Activated CD8-positive, alpha-beta T cell treated with anti-CD3 and anti-CD28 coated beads for 36 hours (primary cell): Measurements from ENCODE around the gene KCNJ11. TPM values are rescaled to one million over a fixed set of nuclear protein-coding genes. Genes with fewer than 3 reads are reported as not detected.

Experiments used
- ATAC-seq: fragments of 200-7000 bp; cut with Tn5 transposase; one replicate; pipeline ENCODE4 v1.10.0; 2021; ENCODE audit warnings: mild to moderate bottlenecking, moderate library complexity
- CTCF ChIA-PET: fragments of 350-600 bp; sonication (Branson Sonifier 250); formaldehyde crosslinking; loops from one replicate; lab custom pipeline; 2021; ENCODE audit warnings: antibody characterized with exemption; lab: Charles Lee
- POLR2A ChIA-PET: fragments of 350-600 bp; sonication (Branson Sonifier 250); formaldehyde crosslinking; loops from one replicate; lab custom pipeline; 2021; ENCODE audit warnings: antibody characterized with exemption; lab: Charles Lee
- DNase-seq: peaks from one replicate; pipeline ENCODE4 v3.0.0-alpha.2; 2020
- H3K27ac Mint-ChIP-seq: one replicate; pipeline ENCODE4 v1.8.0; 2021; ENCODE audit warnings: mild to moderate bottlenecking, mixed read lengths
- H3K27me3 Mint-ChIP-seq: one replicate; pipeline ENCODE4 v1.8.0; 2021; ENCODE audit warnings: mixed read lengths
- H3K36me3 Mint-ChIP-seq: one replicate; pipeline ENCODE4 v1.8.0; 2021; ENCODE audit warnings: low read depth, mixed read lengths
- H3K4me1 Mint-ChIP-seq: one replicate; pipeline ENCODE4 v1.8.0; 2021; ENCODE audit warnings: low read depth, mixed read lengths
- H3K4me3 Mint-ChIP-seq: one replicate; pipeline ENCODE4 v1.8.0; 2021; ENCODE audit warnings: mild to moderate bottlenecking, moderate library complexity, mixed read lengths
- H3K9me3 Mint-ChIP-seq: one replicate; pipeline ENCODE4 v1.8.0; 2021; ENCODE audit warnings: mixed read lengths
- CTCF ChIP-seq: fragments of 200-600 bp; IDR thresholded peaks from one replicate; pipeline ENCODE4 v1.8.0; 2022; ENCODE audit warnings: antibody characterized with exemption, mild to moderate bottlenecking
- intact Hi-C: fragments of 100-400 bp; cut with micrococcal nuclease; formaldehyde crosslinking; loops from one replicate; pipeline ENCODE4 v1.10.0; 2022
- total RNA-seq, 2 experiments: library from RNA; stranded (reverse); gene quantifications; one replicate each; pipeline ENCODE4 v1.2.3, GENCODE V29; 2021

Gene KCNJ11
- 1 to 10 TPM; 1.2 to 2.4 TPM for total RNA-seq

GRCh38 chr11:17388609-17389210, at the start of gene KCNJ11:
TSS of gene KCNJ11 (minus strand) at chr11:17388659. CDS start at chr11:17388091, 568 bp downstream.
- ChIA-PET POLR2A (interaction anchor here (0.8 to 1.4 kb wide), 2 partner anchors 10 to 35 kb away, joined by 3 to 4 read pairs; no protein-coding TSS in a partner anchor), CTCF (interaction anchor here (0.7 to 6.4 kb wide), 21 partner anchors 10 to 524 kb away, joined by 3 to 27 read pairs (median 4); no protein-coding TSS in a partner anchor)
- Mint-ChIP-seq H3K36me3 (no peaks in the 10 kb centered on the region), H3K27ac (no peak within 1 kb of the TSS), H3K27me3 (peaks cover 2% of the 10 kb centered on the region), H3K9me3 (no peaks in the 10 kb centered on the region), H3K4me1 (peaks cover 4% of the 10 kb centered on the region), H3K4me3 (peak within 1 kb of the TSS; percentile 69)
- no peak for TF ChIP-seq CTCF
- intact Hi-C loops = no loop called here
- DNase-seq (no peak), ATAC-seq (peak; percentile 60)

- ChIA-PET CTCF (no interaction called here), POLR2A (no interaction called here)
- Mint-ChIP-seq H3K4me1 (peaks cover 9% of the 10 kb centered on the region), H3K27me3 (peaks cover 13% of the 10 kb centered on the region), H3K27ac (no peak overlapping the region), H3K36me3 (no peaks in the 10 kb centered on the region), H3K9me3 (no peaks in the 10 kb centered on the region), H3K4me3 (no peak overlapping the region)
- intact Hi-C loops = no loop called here
- DNase-seq (no peak), ATAC-seq (no peak)
- TF ChIP-seq CTCF = no peak
Measured at GRCh38 chr11:17437366-17437765, 48.9 kb upstream of the KCNJ11 start.

GRCh38 chr11:17434108-17434507, 45.6 kb upstream of the KCNJ11 start:
- H3K27ac Mint-ChIP-seq = no peak overlapping the region
- ATAC-seq = no peak
- no peak for DNase-seq
- intact Hi-C loops = no loop called here
- TF ChIP-seq CTCF = no peak
- H3K36me3 Mint-ChIP-seq = no peaks in the 10 kb centered on the region
- H3K4me1 Mint-ChIP-seq = peaks cover 3% of the 10 kb centered on the region
- H3K4me3 Mint-ChIP-seq = no peak overlapping the region
- no peaks in the 10 kb centered on the region for H3K9me3 Mint-ChIP-seq
- CTCF ChIA-PET = interaction anchor here (0.6 to 1.5 kb wide), 4 partner anchors 44 to 204 kb away, joined by 3 to 6 read pairs (median 3); no protein-coding TSS in a partner anchor
- peaks cover 5% of the 10 kb centered on the region for H3K27me3 Mint-ChIP-seq
- POLR2A ChIA-PET = no interaction called here

GRCh38 chr11:17432002-17432401, 43.5 kb upstream of the KCNJ11 start:
- CTCF ChIA-PET = interaction anchor here (1.3 to 1.8 kb wide), 2 partner anchors 14 to 45 kb away, joined by 3 to 7 read pairs; no protein-coding TSS in a partner anchor
- no peak for ATAC-seq
- no peak for DNase-seq
- intact Hi-C loops = no loop called here
- Mint-ChIP-seq H3K36me3 (no peaks in the 10 kb centered on the region), H3K4me1 (no peaks in the 10 kb centered on the region), H3K27me3 (peaks cover 6% of the 10 kb centered on the region), H3K9me3 (no peaks in the 10 kb centered on the region), H3K27ac (no peak overlapping the region), H3K4me3 (no peak overlapping the region)
- no peak for TF ChIP-seq CTCF
- POLR2A ChIA-PET = no interaction called here

- Mint-ChIP-seq H3K36me3 (no peaks in the 10 kb centered on the region), H3K4me3 (no peak overlapping the region), H3K9me3 (no peaks in the 10 kb centered on the region), H3K27ac (no peak overlapping the region), H3K27me3 (peaks cover 6% of the 10 kb centered on the region), H3K4me1 (no peaks in the 10 kb centered on the region)
- ATAC-seq = no peak
- intact Hi-C loops = no loop called here
- CTCF ChIA-PET = interaction anchor here (1.3 to 1.8 kb wide), 3 partner anchors 13 to 47 kb away, joined by 3 to 7 read pairs (median 5); no protein-coding TSS in a partner anchor
- DNase-seq = no peak
- POLR2A ChIA-PET = no interaction called here
- TF ChIP-seq CTCF = no peak
Measured at GRCh38 chr11:17431139-17431538, 42.7 kb upstream of the KCNJ11 start.
